Stimulated activated CD8-positive, alpha-beta memory T cell treated with anti-CD3 and anti-CD28 coated beads, Interleukin-15, amount 100 ng/mL, for 48 hours (primary cell): ENCODE results near the gene NSMCE4A.
A peak's percentile ranks its signal among the peaks of the same experiment; 100 is the strongest.
"Not testable (repeated sequence)": the region's sequence is repeated elsewhere in the genome, so short reads cannot be mapped to it uniquely, and the experiment has no call there.

ENCODE experiments used
- DNase-seq, 2 donors: peaks; one replicate each; pipeline ENCODE4 v3.0.0-alpha.2; 2020; ENCODE audit warnings: low read depth in 2 of 2

Gene NSMCE4A

GRCh38 chr10:121935702-121936101 lies 39.3 kb downstream of the NSMCE4A start:
- DNase-seq: no peak

- not testable (repeated sequence) for DNase-seq
Measured at GRCh38 chr10:121930268-121931085, 44.5 kb downstream of the NSMCE4A start.

- not testable (repeated sequence) for DNase-seq
Measured at GRCh38 chr10:121929585-121930267, 45.3 kb downstream of the NSMCE4A start.

- no peak for DNase-seq
Measured at GRCh38 chr10:121928528-121928884, 46.5 kb downstream of the NSMCE4A start.

- DNase-seq: peak; percentile 74 to 78
Measured at GRCh38 chr10:121927841-121928527, 47.0 kb downstream of the NSMCE4A start, which contains the start of gene ATE1. TSS of gene ATE1 (minus strand) at chr10:121928031. CDS start at chr10:121927949, 82 bp downstream.

GRCh38 chr10:121927318-121927840 lies 47.6 kb downstream of the NSMCE4A start:
- peak; percentile 19 to 27 for DNase-seq

- DNase-seq: no peak
Measured at GRCh38 chr10:121926671-121927317, 48.2 kb downstream of the NSMCE4A start.

GRCh38 chr10:121926157-121926556 lies 48.9 kb downstream of the NSMCE4A start:
- no peak for DNase-seq

GRCh38 chr10:121921238-121921931 lies 53.6 kb downstream of the NSMCE4A start:
- DNase-seq: no peak

- no peak for DNase-seq
Measured at GRCh38 chr10:121919666-121920065, 55.4 kb downstream of the NSMCE4A start.

GRCh38 chr10:121918800-121919199 lies 56.2 kb downstream of the NSMCE4A start:
- DNase-seq: not testable (repeated sequence)

GRCh38 chr10:121914661-121915060 lies 60.4 kb downstream of the NSMCE4A start:
- DNase-seq: no peak

- DNase-seq: no peak
Measured at GRCh38 chr10:121911421-121911697, 63.7 kb downstream of the NSMCE4A start.

- no peak for DNase-seq
Measured at GRCh38 chr10:121910673-121911420, 64.2 kb downstream of the NSMCE4A start.
